ENCODE data around the gene CFAP100.

CFAP100 gene

GRCh38 chr3:126421573-126422119, 26.9 kb downstream of the CFAP100 start:
- DNase-seq (ENCODE audit: low read depth, low spot score): no peak

- no peak for DNase-seq (ENCODE audit: low read depth, low spot score)
These were observed 27.4 kb downstream of the CFAP100 start for GRCh38 chr3:126422121-126422520.

- DNase-seq (ENCODE audit: low read depth, low spot score): no peak
These were observed 27.9 kb downstream of the CFAP100 start for GRCh38 chr3:126422571-126423091.

GRCh38 chr3:126423191-126424038, 28.7 kb downstream of the CFAP100 start:
- no peak for DNase-seq (ENCODE audit: low read depth, low spot score)

- no peak for DNase-seq (ENCODE audit: low read depth, low spot score)
These were observed 29.5 kb downstream of the CFAP100 start for GRCh38 chr3:126424039-126424717.

GRCh38 chr3:126424751-126425150, 30.0 kb downstream of the CFAP100 start:
- DNase-seq (ENCODE audit: low read depth, low spot score): no peak

- no peak for DNase-seq (ENCODE audit: low read depth, low spot score)
These were observed 36.4 kb downstream of the CFAP100 start for GRCh38 chr3:126431103-126431534.

GRCh38 chr3:126432361-126433104, 37.8 kb downstream of the CFAP100 start:
- no peak for DNase-seq (ENCODE audit: low read depth, low spot score)

GRCh38 chr3:126433105-126433430, 38.4 kb downstream of the CFAP100 start:
- no peak for DNase-seq (ENCODE audit: low read depth, low spot score)

- no peak for DNase-seq (ENCODE audit: low read depth, low spot score)
These were observed 39.0 kb downstream of the CFAP100 start for GRCh38 chr3:126433496-126434263.

- DNase-seq (ENCODE audit: low read depth, low spot score): no peak
These were observed 39.5 kb downstream of the CFAP100 start for GRCh38 chr3:126434264-126434590.

- no peak for DNase-seq (ENCODE audit: low read depth, low spot score)
These were observed 40.3 kb downstream of the CFAP100 start for GRCh38 chr3:126434931-126435411.

GRCh38 chr3:126435456-126436315, 41.0 kb downstream of the CFAP100 start:
- no peak for DNase-seq (ENCODE audit: low read depth, low spot score)

- DNase-seq (ENCODE audit: low read depth, low spot score): no peak
These were observed 42.4 kb downstream of the CFAP100 start for GRCh38 chr3:126436826-126437717.

GRCh38 chr3:126438186-126438585, 43.5 kb downstream of the CFAP100 start:
- DNase-seq (ENCODE audit: low read depth, low spot score): no peak

- no peak for DNase-seq (ENCODE audit: low read depth, low spot score)
These were observed 44.0 kb downstream of the CFAP100 start for GRCh38 chr3:126438746-126439145.

GRCh38 chr3:126439346-126439967, 44.7 kb downstream of the CFAP100 start:
- DNase-seq (ENCODE audit: low read depth, low spot score): no peak

GRCh38 chr3:126439968-126440708, 45.4 kb downstream of the CFAP100 start:
- DNase-seq (ENCODE audit: low read depth, low spot score): no peak

Data from ELF-1 (cell line).